H1 (cell line): ENCODE measurements around the gene FAM120A. TPM values are rescaled to one million over a fixed set of nuclear protein-coding genes. Genes with fewer than 3 reads are reported as not detected.

Source experiments
- CTCF ChIA-PET: fragments of 300-600 bp; sonication (Branson Sonifier 250); formaldehyde crosslinking; loops from one replicate; lab custom pipeline; 2021; ENCODE audit not compliant: partially characterized antibody; lab: Charles Lee
- POLR2A ChIA-PET: fragments of 300-600 bp; sonication (Branson Sonifier 250); formaldehyde crosslinking; loops from one replicate; lab custom pipeline; 2021; ENCODE audit warnings: inconsistent platforms; ENCODE audit not compliant: partially characterized antibody; lab: Charles Lee
- DNase-seq, 2 experiments: peaks; one replicate each; pipeline versions ENCODE4 v3.0.0 to v3.0.0-alpha.2; 2010 to 2022; ENCODE audit warnings: low spot score in 2 of 2, low read depth in 1 of 2, mixed read lengths in 1 of 2
- FAIRE-seq: peaks from 2 replicates; lab custom pipeline; 2011; peaks lifted over from hg19 to GRCh38; lab: Jason Lieb, UNC
- H2AFZ ChIP-seq: 2 replicates; pipeline ENCODE4 v1.8.1; 2012; ENCODE audit warnings: low read length, inconsistent platforms
- H2AK5ac ChIP-seq: 2 replicates; pipeline ENCODE4 v1.6.1; 2013; ENCODE audit warnings: low read depth, low read length
- H2BK120ac ChIP-seq: replicated peaks from 2 replicates; pipeline ENCODE3; 2013; ENCODE audit warnings: low read depth, low read length, inconsistent platforms
- H2BK12ac ChIP-seq: 2 replicates; pipeline ENCODE4 v1.6.1; 2013; ENCODE audit warnings: low read depth, low read length
- H2BK15ac ChIP-seq: 2 replicates; pipeline ENCODE4 v1.6.1; 2013; ENCODE audit warnings: low read length
- H2BK20ac ChIP-seq: 2 replicates; pipeline ENCODE4 v1.6.1; 2013; ENCODE audit warnings: low read length
- H2BK5ac ChIP-seq: 2 replicates; pipeline ENCODE4 v1.6.1; 2013; ENCODE audit warnings: low read depth, low read length
- H3K14ac ChIP-seq: 2 replicates; pipeline ENCODE4 v1.6.1; 2013; ENCODE audit warnings: inconsistent platforms; ENCODE audit not compliant: insufficient read length
- H3K18ac ChIP-seq: 2 replicates; pipeline ENCODE4 v1.6.1; 2013; ENCODE audit warnings: low read length; ENCODE audit errors: extremely low read depth
- H3K23ac ChIP-seq: 2 replicates; pipeline ENCODE4 v1.6.1; 2013; ENCODE audit warnings: inconsistent platforms; ENCODE audit not compliant: insufficient read length
- H3K23me2 ChIP-seq: 2 replicates; pipeline ENCODE4 v1.6.1; 2013; ENCODE audit warnings: low read depth, low read length
- H3K27ac ChIP-seq: 2 replicates; pipeline ENCODE4 v1.6.1; 2011; ENCODE audit warnings: low read depth, low read length, inconsistent platforms
- H3K27me3 ChIP-seq, 4 experiments: replicated peaks in 1 of 4; 1 replicate in 1 of 4; 2 replicates in 3 of 4; pipeline versions ENCODE4 v1.6.1 to v1.8.1; 2011 to 2013; ENCODE audit warnings: low read length in 3 of 4, mild to moderate bottlenecking in 3 of 4, inconsistent platforms in 2 of 4, mixed read lengths in 2 of 4, moderate library complexity in 1 of 4; ENCODE audit not compliant: control insufficient read depth in 3 of 4, insufficient read depth in 3 of 4; ENCODE audit errors: extremely low read depth in 1 of 4
- H3K36me3 ChIP-seq, 4 experiments: 2 replicates each; pipeline versions ENCODE4 v1.6.1 to v1.8.1; 2011 to 2013; ENCODE audit warnings: mild to moderate bottlenecking in 4 of 4, low read length in 3 of 4, moderate library complexity in 2 of 4, control low read depth in 1 of 4, inconsistent platforms in 1 of 4; ENCODE audit not compliant: insufficient read depth in 4 of 4, control insufficient read depth in 2 of 4
- H3K4ac ChIP-seq: replicated peaks from 2 replicates; pipeline ENCODE3; 2013; ENCODE audit warnings: low read length, low read depth, mixed read lengths, inconsistent platforms; ENCODE audit not compliant: insufficient read length
- H3K4me1 ChIP-seq, 4 experiments: replicated peaks in 1 of 4; 1 replicate in 1 of 4; 2 replicates in 3 of 4; pipeline versions ENCODE4 v1.6.1 to v1.8.1; 2011 to 2013; ENCODE audit warnings: low read length in 3 of 4, inconsistent platforms in 2 of 4, mixed read lengths in 1 of 4; ENCODE audit not compliant: insufficient read depth in 4 of 4, control insufficient read depth in 3 of 4
- H3K4me2 ChIP-seq, 2 experiments: 2 replicates each; pipeline versions ENCODE4 v1.6.1 to v1.8.1; 2011 to 2013; ENCODE audit warnings: low read depth in 2 of 2, low read length in 2 of 2, control low read depth in 1 of 2, inconsistent platforms in 1 of 2, mild to moderate bottlenecking in 1 of 2; ENCODE audit not compliant: insufficient read depth in 1 of 2
- H3K4me3 ChIP-seq, 4 experiments: fragments of 200-600, 300-600 bp in 1 of 4; sonication (generic), shearing (Covaris generic), sonication (Bioruptor Twin) in 1 of 4; 2 replicates each; pipeline versions ENCODE4 v1.5.1 to v1.8.1; 2011 to 2016; ENCODE audit warnings: low read length in 4 of 4, low read depth in 3 of 4, control low read depth in 2 of 4, inconsistent platforms in 2 of 4, mild to moderate bottlenecking in 2 of 4, mixed read lengths in 1 of 4, moderate library complexity in 1 of 4; ENCODE audit not compliant: insufficient read depth in 2 of 4; ENCODE audit errors: extremely low read depth in 1 of 4
- H3K56ac ChIP-seq: replicated peaks from 2 replicates; pipeline ENCODE3; 2013; ENCODE audit warnings: low read depth, mild to moderate bottlenecking, mixed read lengths, low read length, inconsistent platforms; ENCODE audit not compliant: insufficient read length
- H3K79me1 ChIP-seq: 2 replicates; pipeline ENCODE4 v1.6.1; 2013; ENCODE audit warnings: low read depth, low read length, control low read depth
- H3K79me2 ChIP-seq, 2 experiments: 2 replicates each; pipeline versions ENCODE4 v1.6.1 to v1.8.1; 2012 to 2013; ENCODE audit warnings: low read length in 2 of 2, mild to moderate bottlenecking in 2 of 2, inconsistent platforms in 1 of 2; ENCODE audit not compliant: insufficient read depth in 2 of 2, control insufficient read depth in 1 of 2
- H3K9ac ChIP-seq, 4 experiments: replicated peaks in 1 of 4; 1 replicate in 1 of 4; 2 replicates in 3 of 4; pipeline versions ENCODE4 v1.6.1 to v1.8.1; 2011 to 2013; ENCODE audit warnings: low read depth in 3 of 4, low read length in 3 of 4, control low read depth in 2 of 4, mild to moderate bottlenecking in 2 of 4, moderate library complexity in 2 of 4, inconsistent platforms in 1 of 4; ENCODE audit errors: extremely low read depth in 1 of 4
- H3K9me3 ChIP-seq, 2 experiments: 2 replicates each; pipeline versions ENCODE4 v1.6.1 to v1.8.1; 2012 to 2013; ENCODE audit warnings: mild to moderate bottlenecking in 2 of 2, moderate library complexity in 2 of 2, control low read depth in 1 of 2, inconsistent platforms in 1 of 2, low read depth in 1 of 2, low read length in 1 of 2, mixed read lengths in 1 of 2; ENCODE audit not compliant: insufficient read depth in 2 of 2
- H4K20me1 ChIP-seq, 2 experiments: replicated peaks in 1 of 2; 2 replicates each; pipeline versions ENCODE3 to v1.8.1; 2011 to 2013; ENCODE audit warnings: inconsistent platforms in 2 of 2, low read length in 2 of 2, mild to moderate bottlenecking in 1 of 2; ENCODE audit not compliant: insufficient read depth in 2 of 2, control insufficient read depth in 1 of 2
- H4K5ac ChIP-seq: 2 replicates; pipeline ENCODE4 v1.6.1; 2013; ENCODE audit warnings: low read length, low read depth, mixed read lengths, inconsistent platforms; ENCODE audit not compliant: insufficient read length
- H4K8ac ChIP-seq: 2 replicates; pipeline ENCODE4 v1.8.0; 2013; ENCODE audit warnings: mild to moderate bottlenecking, moderate library complexity, low read length, inconsistent platforms; ENCODE audit not compliant: insufficient read depth; ENCODE audit errors: extremely low read depth
- H4K91ac ChIP-seq: replicated peaks from 2 replicates; pipeline ENCODE3; 2013; ENCODE audit warnings: low read length, mixed read lengths, inconsistent platforms; ENCODE audit not compliant: insufficient read length
- CHD2 ChIP-seq: IDR thresholded peaks from 2 replicates; pipeline ENCODE4 v1.6.1; 2012; ENCODE audit warnings: low read length, improper control_type of control experiment
- FOSL1 ChIP-seq: IDR thresholded peaks from 2 replicates; pipeline ENCODE4 v1.6.1; 2011; ENCODE audit warnings: mild to moderate bottlenecking, low read depth, low read length, moderate library complexity; ENCODE audit not compliant: insufficient read depth
- JUND ChIP-seq: IDR thresholded peaks from 2 replicates; pipeline ENCODE4 v1.6.1; 2011; ENCODE audit warnings: mild to moderate bottlenecking, improper control_type of control experiment, low read length
- KDM1A ChIP-seq: fragments of 200-600, 300-600 bp; sonication (generic); IDR thresholded peaks from 2 replicates; pipeline ENCODE4 v1.7.1; 2016; ENCODE audit warnings: mild to moderate bottlenecking, low read length, borderline replicate concordance
- KDM4A ChIP-seq: IDR thresholded peaks from one replicate; pipeline ENCODE4 v1.7.1; 2012; ENCODE audit warnings: low read depth, mild to moderate bottlenecking, moderate library complexity, low read length, inconsistent platforms; ENCODE audit not compliant: severe bottlenecking
- NRF1 ChIP-seq: IDR thresholded peaks from 2 replicates; pipeline ENCODE4 v1.6.1; 2011; ENCODE audit warnings: mild to moderate bottlenecking, low read depth, low read length, improper control_type of control experiment
- PHF8 ChIP-seq: fragments of 200-600 bp; sonication (generic); conservative IDR thresholded peaks from 2 replicates; pipeline ENCODE4 v1.7.1; 2012; ENCODE audit warnings: low read depth, mild to moderate bottlenecking, inconsistent platforms, low read length, moderate library complexity
- RFX5 ChIP-seq: IDR thresholded peaks from 2 replicates; pipeline ENCODE4 v1.6.1; 2011; ENCODE audit warnings: low read depth, low read length, improper control_type of control experiment, borderline replicate concordance
- SIX5 ChIP-seq: IDR thresholded peaks from 2 replicates; pipeline ENCODE4 v1.6.1; 2011; ENCODE audit warnings: mild to moderate bottlenecking, low read depth, low read length
- TAF7 ChIP-seq: optimal IDR thresholded peaks from 2 replicates; pipeline ENCODE3; 2011; ENCODE audit warnings: low read depth, mild to moderate bottlenecking, inconsistent platforms, low read length, moderate library complexity, borderline replicate concordance
- TCF12 ChIP-seq: IDR thresholded peaks from 2 replicates; pipeline ENCODE4 v1.6.1; 2011; ENCODE audit warnings: low read depth, mild to moderate bottlenecking, low read length
- TEAD4 ChIP-seq: IDR thresholded peaks from 2 replicates; pipeline ENCODE4 v1.6.1; 2012; ENCODE audit warnings: low read depth, low read length, inconsistent platforms, mixed read lengths
- WGBS, 2 experiments: shearing (Covaris generic) in 1 of 2; methylation state at CpG; one replicate each; pipeline versions ENCODE4 v1.1.6 to v1.1.7; 2013 to 2015; ENCODE audit warnings: low lambda C conversion rate in 2 of 2, mixed read lengths in 2 of 2, inconsistent platforms in 1 of 2, low coverage in 1 of 2, missing lambda C conversion rate in 1 of 2; ENCODE audit not compliant: insufficient replicate concordance in 2 of 2, insufficient coverage in 1 of 2, insufficient read length in 1 of 2; ENCODE audit errors: extremely low coverage in 1 of 2, missing lambda C conversion rate in 1 of 2; 5-methylcytosine and 5-hydroxymethylcytosine counted together
- polyA plus RNA-seq, 7 experiments: library from polyadenylated mRNA; depleted of rRNA in 3 of 7; stranded (reverse) in 5 of 7; unstranded in 2 of 7; fragments of >200 nt in 5 of 7; fragments of 200-250 nt in 2 of 7; gene quantifications; 1 replicate in 5 of 7; 2 replicates in 1 of 7; 4 replicates in 1 of 7; pipeline versions ENCODE4 v1.2.1 to v1.2.3, GENCODE V29; 2011 to 2013; ENCODE audit warnings: missing spikeins in 2 of 7, mixed read lengths in 2 of 7
- total RNA-seq: library from RNA; stranded (reverse); fragmentation: NEBNext Ultra II Directional; extraction: Animal tissue kit (Norgen Biotek cat#: 25700); gene quantifications from 2 replicates; pipeline ENCODE4 v1.2.1, GENCODE V29; 2021
- TF ChIP-seq, protein P1 (sequence below): IDR thresholded peaks from 2 replicates; pipeline ENCODE4 v1.6.1; 2011; ENCODE audit warnings: low read length, improper control_type of control experiment

Gene FAM120A
- total and polyA plus RNA-seq, 2 of the 8 experiments (the other 6 are each of a cell fraction or from before 2014, with no cell fraction given), result 24.9 to 54.7 TPM

DNA sequence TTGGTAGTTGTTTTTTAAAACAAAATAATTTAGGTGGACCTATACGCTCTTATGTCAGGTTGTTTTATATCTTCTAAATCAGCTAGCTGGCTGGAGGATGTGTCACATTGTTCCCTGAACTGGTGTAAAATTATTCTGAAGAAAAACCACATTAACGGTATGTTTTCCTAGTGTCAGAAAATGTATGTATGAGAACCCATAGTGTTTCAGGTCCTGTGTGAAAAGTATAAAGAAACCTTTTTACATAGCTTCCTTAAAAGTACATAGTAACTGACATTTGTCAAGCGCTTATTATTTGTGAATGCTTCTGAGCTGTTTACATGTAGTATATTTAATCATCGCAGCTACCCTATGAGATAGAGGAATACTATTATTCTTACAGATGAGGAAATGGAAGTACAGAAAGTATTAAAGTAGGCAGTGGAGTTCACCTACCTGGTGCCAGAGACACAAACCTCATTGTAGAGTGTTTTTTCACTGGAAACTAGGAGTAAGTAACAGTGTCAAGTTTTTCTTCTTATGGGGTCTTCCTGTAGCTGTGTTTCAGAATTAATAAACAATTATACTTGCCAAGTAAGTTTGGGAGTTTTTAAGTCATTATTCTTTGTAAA is 12.3 kb downstream of the FAM120A start:
- Histone ChIP-seq H3K56ac (no peak overlapping the region), H3K4me1 (peaks cover 6 to 22% (median 15%) of the 10 kb centered on the region in 4 experiments), H3K14ac (no peak overlapping the region), H4K20me1 (peaks cover 6 to 13% of the 10 kb centered on the region in 2 experiments), H3K9ac (no peak overlapping the region), H2BK5ac (no peak overlapping the region), H3K4ac (no peak overlapping the region), H2BK20ac (no peak overlapping the region), H2BK120ac (no peak overlapping the region), H4K5ac (no peak overlapping the region), H3K27ac (no peak overlapping the region), H4K8ac (no peak overlapping the region), H3K18ac (no peak overlapping the region), H3K79me1 (peaks cover 7% of the 10 kb centered on the region), H3K36me3 (no peaks in the 10 kb centered on the region), H2AK5ac (no peak overlapping the region), H3K27me3 (no peaks in the 10 kb centered on the region), H2BK12ac (no peak overlapping the region), H2BK15ac (no peak overlapping the region), H4K91ac (no peak overlapping the region), H2AFZ (no peak overlapping the region), H3K4me2 (no peak overlapping the region; a peak in 1 of 4 replicates), H3K23ac (no peak overlapping the region), H3K4me3 (no peak overlapping the region), H3K79me2 (peaks cover 20 to 99% of the 10 kb centered on the region in 2 experiments), H3K9me3 (no peaks in the 10 kb centered on the region), H3K23me2 (no peaks in the 10 kb centered on the region)
- CTCF ChIA-PET, result interaction anchor here (1.2 to 1.6 kb wide), 3 partner anchors 10 to 161 kb away, joined by 3 to 6 read pairs (median 4); no protein-coding TSS in a partner anchor
- no peak for DNase-seq
- FAIRE-seq, result no peak
- 84% methylated on average over 4 of the region's 4 CpGs; no CpG with 5 or more reads in 1 of the 2 experiments for WGBS, 2 experiments
- POLR2A ChIA-PET, result interaction anchor here (1.6 to 3.7 kb wide), 2 partner anchors 11 to 118 kb away, joined by 3 to 35 read pairs; partner anchors contain the start of genes FAM120A and FAM120AOS
- TF ChIP-seq CHD2, result no peak
- TF ChIP-seq PHF8, result no peak
- TF ChIP-seq, protein P1, sequence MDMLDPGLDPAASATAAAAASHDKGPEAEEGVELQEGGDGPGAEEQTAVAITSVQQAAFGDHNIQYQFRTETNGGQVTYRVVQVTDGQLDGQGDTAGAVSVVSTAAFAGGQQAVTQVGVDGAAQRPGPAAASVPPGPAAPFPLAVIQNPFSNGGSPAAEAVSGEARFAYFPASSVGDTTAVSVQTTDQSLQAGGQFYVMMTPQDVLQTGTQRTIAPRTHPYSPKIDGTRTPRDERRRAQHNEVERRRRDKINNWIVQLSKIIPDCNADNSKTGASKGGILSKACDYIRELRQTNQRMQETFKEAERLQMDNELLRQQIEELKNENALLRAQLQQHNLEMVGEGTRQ, result no peak
- no peak for TF ChIP-seq FOSL1
- no peak for TF ChIP-seq TEAD4
- TF ChIP-seq SIX5, result no peak
- TF ChIP-seq TAF7, result no peak
- TF ChIP-seq KDM4A, result no peak
- no peak for TF ChIP-seq RFX5
- no peak for TF ChIP-seq NRF1
- no peak for TF ChIP-seq KDM1A
- no peak for TF ChIP-seq TCF12
- TF ChIP-seq JUND, result no peak
